ENCODE data around the gene PLEKHA4.
A peak's percentile ranks its signal among the peaks of the same experiment; 100 is the strongest.

PLEKHA4 gene

DNA sequence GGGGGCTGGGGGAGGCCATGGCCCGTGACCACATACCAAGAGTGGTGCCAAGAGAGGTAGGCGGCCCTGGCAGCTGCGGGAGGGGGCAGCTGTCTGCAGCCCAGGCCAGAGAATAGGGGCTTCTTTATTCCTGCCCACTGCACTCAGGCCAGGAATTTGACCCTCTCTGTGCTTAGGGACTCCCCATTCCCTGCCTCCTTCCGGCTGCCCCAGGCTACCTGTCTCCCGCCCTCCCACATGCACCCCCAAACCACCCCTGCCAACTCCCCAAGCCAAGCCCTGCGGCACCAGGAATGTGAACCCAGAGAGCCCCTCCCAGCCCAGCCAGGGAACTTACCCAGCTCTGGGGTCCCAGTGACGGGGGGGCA lies 687 bp downstream of the PLEKHA4 start:
- H3K4me1 Mint-ChIP-seq, result peaks cover 31% of the 10 kb centered on the region
- peak overlapping the region; percentile 88 to 94 (median 92) for H3K4me3 Mint-ChIP-seq
- TF ChIP-seq, protein P1, sequence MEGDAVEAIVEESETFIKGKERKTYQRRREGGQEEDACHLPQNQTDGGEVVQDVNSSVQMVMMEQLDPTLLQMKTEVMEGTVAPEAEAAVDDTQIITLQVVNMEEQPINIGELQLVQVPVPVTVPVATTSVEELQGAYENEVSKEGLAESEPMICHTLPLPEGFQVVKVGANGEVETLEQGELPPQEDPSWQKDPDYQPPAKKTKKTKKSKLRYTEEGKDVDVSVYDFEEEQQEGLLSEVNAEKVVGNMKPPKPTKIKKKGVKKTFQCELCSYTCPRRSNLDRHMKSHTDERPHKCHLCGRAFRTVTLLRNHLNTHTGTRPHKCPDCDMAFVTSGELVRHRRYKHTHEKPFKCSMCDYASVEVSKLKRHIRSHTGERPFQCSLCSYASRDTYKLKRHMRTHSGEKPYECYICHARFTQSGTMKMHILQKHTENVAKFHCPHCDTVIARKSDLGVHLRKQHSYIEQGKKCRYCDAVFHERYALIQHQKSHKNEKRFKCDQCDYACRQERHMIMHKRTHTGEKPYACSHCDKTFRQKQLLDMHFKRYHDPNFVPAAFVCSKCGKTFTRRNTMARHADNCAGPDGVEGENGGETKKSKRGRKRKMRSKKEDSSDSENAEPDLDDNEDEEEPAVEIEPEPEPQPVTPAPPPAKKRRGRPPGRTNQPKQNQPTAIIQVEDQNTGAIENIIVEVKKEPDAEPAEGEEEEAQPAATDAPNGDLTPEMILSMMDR (IDR thresholded peaks at IDR 0.05; ENCODE audit: unreplicated experiment in 3 of 3), result no peak
- no peaks in the 10 kb centered on the region for H3K9me3 Mint-ChIP-seq
- H3K36me3 Mint-ChIP-seq (ENCODE audit: low read depth), result peaks cover 16% of the 10 kb centered on the region
- H3K27ac Mint-ChIP-seq, result peak overlapping the region; percentile 98 to 99 (median 99)
- H3K27me3 Mint-ChIP-seq (ENCODE audit: low read depth), result no peaks in the 10 kb centered on the region

DNA sequence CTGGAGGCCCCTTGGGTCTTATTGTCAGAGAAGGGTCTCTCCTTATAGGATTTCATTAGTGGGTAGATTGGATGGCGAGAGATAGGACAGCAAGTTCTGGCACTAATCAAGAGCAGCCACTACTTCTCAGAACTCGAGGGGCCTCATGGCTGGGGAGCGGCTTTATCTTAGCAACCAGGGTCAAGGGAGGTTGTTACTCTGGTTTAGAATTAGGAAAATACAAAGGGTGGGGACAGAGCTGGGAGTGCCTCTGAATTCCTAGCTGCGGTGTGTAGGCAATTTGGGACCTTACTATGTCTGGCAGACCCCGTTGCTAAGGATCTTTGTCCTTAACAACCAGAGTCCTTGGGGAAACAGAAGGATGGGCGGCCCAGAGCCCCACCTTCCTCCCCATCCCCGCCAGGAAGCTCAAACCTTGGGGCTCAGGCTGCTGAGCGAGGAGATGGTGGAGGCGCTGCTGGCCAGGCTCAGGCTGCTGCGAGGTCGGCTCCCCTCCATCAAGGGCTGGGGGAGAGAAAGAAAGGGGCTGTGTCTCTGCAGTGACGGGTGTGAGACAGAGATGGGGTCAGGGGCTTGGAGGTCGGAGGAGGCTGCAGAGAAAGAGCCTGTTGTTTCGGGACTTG lies 1.2 kb downstream of the PLEKHA4 start:
- peak overlapping the region; percentile 88 to 94 (median 92) for H3K4me3 Mint-ChIP-seq
- peaks cover 28% of the 10 kb centered on the region for H3K4me1 Mint-ChIP-seq
- peak overlapping the region; percentile 98 to 99 (median 99) for H3K27ac Mint-ChIP-seq
- peaks cover 16% of the 10 kb centered on the region for H3K36me3 Mint-ChIP-seq (ENCODE audit: low read depth)
- TF ChIP-seq, protein P1 (IDR thresholded peaks at IDR 0.05; ENCODE audit: unreplicated experiment in 3 of 3), result no peak
- no peaks in the 10 kb centered on the region for H3K27me3 Mint-ChIP-seq (ENCODE audit: low read depth)
- H3K9me3 Mint-ChIP-seq, result no peaks in the 10 kb centered on the region

DNA sequence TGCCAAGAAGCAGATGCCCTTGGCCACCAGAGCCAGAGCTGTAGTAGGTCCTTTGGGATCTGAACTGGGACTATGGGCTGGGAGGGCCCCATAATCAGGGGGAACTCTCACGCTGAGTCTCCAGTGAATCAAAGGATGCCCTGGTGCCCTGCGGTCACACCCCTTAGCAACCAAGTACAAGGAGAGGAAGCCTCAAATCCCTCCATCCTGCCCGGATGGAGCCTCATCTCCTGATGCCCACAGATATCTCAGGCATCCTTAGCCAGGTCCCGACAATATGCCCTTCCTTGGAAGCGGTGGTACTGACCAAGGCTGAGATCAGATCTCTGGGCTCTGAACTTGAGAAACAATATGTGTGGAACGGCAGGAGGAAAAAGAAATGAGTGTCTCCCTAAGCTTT lies 1.7 kb downstream of the PLEKHA4 start:
- no peaks in the 10 kb centered on the region for H3K27me3 Mint-ChIP-seq (ENCODE audit: low read depth)

DNA sequence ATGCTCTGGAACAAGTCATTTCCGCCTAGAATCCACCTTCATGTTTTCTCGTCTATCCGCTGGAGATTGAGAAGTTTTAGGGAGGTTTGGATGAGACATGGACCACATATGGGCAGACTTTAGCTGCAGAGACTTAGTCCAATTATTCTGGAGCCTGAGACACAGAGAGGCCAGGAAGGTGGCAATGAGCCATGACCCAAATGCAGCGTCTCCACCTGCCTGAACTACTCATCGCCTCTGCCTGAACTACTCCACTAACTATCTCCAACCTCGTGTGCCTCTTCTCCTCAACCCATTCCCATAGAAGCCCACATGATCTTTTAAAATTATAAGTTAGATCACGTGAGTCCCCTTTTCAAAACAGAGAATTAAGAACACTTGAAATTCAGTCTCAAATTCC lies 5.6 kb downstream of the PLEKHA4 start:
- H3K36me3 Mint-ChIP-seq (ENCODE audit: low read depth), result peaks cover 42% of the 10 kb centered on the region
- TF ChIP-seq, protein P1 (IDR thresholded peaks at IDR 0.05; ENCODE audit: unreplicated experiment in 3 of 3), result no peak
- H3K27me3 Mint-ChIP-seq (ENCODE audit: low read depth), result no peaks in the 10 kb centered on the region
- H3K4me3 Mint-ChIP-seq, result no peak overlapping the region
- no peak overlapping the region for H3K27ac Mint-ChIP-seq
- H3K4me1 Mint-ChIP-seq, result peaks cover 11% of the 10 kb centered on the region
- no peaks in the 10 kb centered on the region for H3K9me3 Mint-ChIP-seq

More for the DNA sequence above, 1.7 kb downstream of the PLEKHA4 start:
- peak overlapping the region; percentile 88 to 94 (median 92) for H3K4me3 Mint-ChIP-seq
- TF ChIP-seq, protein P1 (IDR thresholded peaks at IDR 0.05; ENCODE audit: unreplicated experiment in 3 of 3), result no peak
- H3K36me3 Mint-ChIP-seq (ENCODE audit: low read depth), result peaks cover 19% of the 10 kb centered on the region
- H3K4me1 Mint-ChIP-seq, result peaks cover 24% of the 10 kb centered on the region
- H3K27ac Mint-ChIP-seq, result peak overlapping the region; percentile 98 to 99 (median 99)
- no peaks in the 10 kb centered on the region for H3K9me3 Mint-ChIP-seq

DNA sequence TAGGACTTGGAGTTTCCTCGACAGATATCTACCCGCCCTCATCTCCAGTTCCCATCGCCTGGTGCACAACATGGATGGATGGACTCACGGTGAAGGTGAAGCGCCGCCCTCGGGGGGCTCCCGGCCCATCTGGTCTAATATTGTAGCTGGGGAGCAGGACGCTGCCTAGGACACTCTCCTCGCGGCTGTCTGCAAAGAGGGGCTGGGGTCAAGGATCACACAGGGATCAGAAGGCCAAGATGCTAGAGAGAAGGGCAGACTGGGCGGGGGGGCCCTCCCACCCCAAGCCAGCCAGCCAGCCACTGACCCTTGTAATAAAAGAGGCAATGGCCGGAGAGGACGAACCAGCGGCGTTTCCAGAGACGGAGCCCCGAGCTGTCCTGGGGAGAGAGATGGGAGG lies 7.1 kb downstream of the PLEKHA4 start:
- peaks cover 49% of the 10 kb centered on the region for H3K36me3 Mint-ChIP-seq (ENCODE audit: low read depth)
- H3K4me3 Mint-ChIP-seq, result no peak overlapping the region
- no peaks in the 10 kb centered on the region for H3K4me1 Mint-ChIP-seq
- no peak overlapping the region for H3K27ac Mint-ChIP-seq
- H3K9me3 Mint-ChIP-seq, result no peaks in the 10 kb centered on the region
- TF ChIP-seq, protein P1 (IDR thresholded peaks at IDR 0.05; ENCODE audit: unreplicated experiment in 3 of 3), result no peak
- no peaks in the 10 kb centered on the region for H3K27me3 Mint-ChIP-seq (ENCODE audit: low read depth)
